K562 (cell line): ENCODE data around the gene PITPNM1. TPM values are rescaled to one million over a fixed set of nuclear protein-coding genes. Genes with fewer than 3 reads are reported as not detected.
A peak's percentile ranks its signal among the peaks of the same experiment; 100 is the strongest.

Source experiments
- ATAC-seq: fragments of 200-7000 bp; cut with Tn5 transposase; 3 replicates; pipeline ENCODE4 v1.9.1; 2020; ENCODE audit warnings: moderate library complexity
- BruUV-seq: library from RNA; stranded (reverse); fragments of 400-500 nt; replicated peaks from 2 replicates; lab custom pipeline; 2021; lab: Mats Ljungman, UMichigan
- CTCF ChIA-PET: fragments of 300-600 bp; formaldehyde crosslinking; extraction: SDS; loops from one replicate; lab custom pipeline; 2021; ENCODE audit warnings: low intra/inter-chr PET ratio; lab: Yijun Ruan, JAX
- POLR2A ChIA-PET: fragments of 300-600, 350-650 bp; sonication (Branson Sonifier 250); formaldehyde crosslinking; extraction: SDS; loops from one replicate; lab custom pipeline; 2021; ENCODE audit warnings: antibody characterized with exemption, inconsistent platforms; lab: Yijun Ruan, JAX
- DNase-seq, 4 experiments: peaks; one replicate each; pipeline versions ENCODE4 v3.0.0 to v3.0.0-alpha.2; 2011 to 2018; ENCODE audit warnings: low spot score in 3 of 4, mixed read lengths in 3 of 4; ENCODE audit errors: extremely low read depth in 1 of 4
- FAIRE-seq: peaks from 2 replicates; lab custom pipeline; 2011; peaks lifted over from hg19 to GRCh38; lab: Jason Lieb, UNC
- H2AFZ ChIP-seq: 2 replicates; pipeline ENCODE4 v1.6.0; 2011; ENCODE audit warnings: low read depth, low read length, control low read depth, inconsistent platforms
- H3K27ac ChIP-seq: fragments of 200-600 bp; 3 replicates; pipeline ENCODE4 v1.8.0; 2011; ENCODE audit warnings: low read depth, mild to moderate bottlenecking, control low read depth, inconsistent platforms, low read length, moderate library complexity, mixed read lengths; ENCODE audit errors: extremely low read depth
- H3K27me3 ChIP-seq, 2 experiments: fragments of 300-600 bp in 1 of 2; 2 replicates in 1 of 2; 3 replicates in 1 of 2; pipeline versions ENCODE4 v1.6.0 to v1.8.0; 2011; ENCODE audit warnings: inconsistent platforms in 2 of 2, low read length in 2 of 2, mild to moderate bottlenecking in 1 of 2, mixed read lengths in 1 of 2, moderate library complexity in 1 of 2; ENCODE audit not compliant: control insufficient read depth in 2 of 2, insufficient read depth in 2 of 2
- H3K36me3 ChIP-seq: fragments of 300-600 bp; 3 replicates; pipeline ENCODE4 v1.8.0; 2011; ENCODE audit warnings: mild to moderate bottlenecking, low read length, inconsistent platforms; ENCODE audit not compliant: control insufficient read depth, insufficient read depth
- H3K4me1 ChIP-seq, 2 experiments: fragments of 200-600 bp in 1 of 2; replicated peaks in 1 of 2; 2 replicates in 1 of 2; 3 replicates in 1 of 2; pipeline versions ENCODE4 v1.5.1 to v1.8.0; 2011; ENCODE audit warnings: inconsistent platforms in 2 of 2, low read length in 2 of 2, mild to moderate bottlenecking in 1 of 2, mixed read lengths in 1 of 2, moderate library complexity in 1 of 2; ENCODE audit not compliant: control insufficient read depth in 2 of 2, insufficient read depth in 2 of 2
- H3K4me2 ChIP-seq: 2 replicates; pipeline ENCODE4 v1.6.1; 2011; ENCODE audit warnings: low read length, control low read depth, inconsistent platforms, mixed read lengths; ENCODE audit not compliant: insufficient read depth
- H3K4me3 ChIP-seq: fragments of 200-600 bp; sonication (generic), shearing (Covaris generic); 2 replicates; pipeline ENCODE4 v1.5.1; 2016; ENCODE audit warnings: control low read depth, inconsistent platforms
- H3K79me2 ChIP-seq: fragments of 200-600 bp; 3 replicates; pipeline ENCODE4 v1.8.0; 2011; ENCODE audit warnings: low read length, inconsistent platforms; ENCODE audit not compliant: control insufficient read depth, insufficient read depth
- H3K9ac ChIP-seq, 2 experiments: 2 replicates each; pipeline versions ENCODE4 v1.6.0 to v1.6.1; 2011; ENCODE audit warnings: low read depth in 2 of 2, low read length in 2 of 2, control low read depth in 1 of 2, inconsistent platforms in 1 of 2, mild to moderate bottlenecking in 1 of 2, mixed read lengths in 1 of 2; ENCODE audit not compliant: insufficient read depth in 1 of 2
- H3K9me1 ChIP-seq: one replicate; pipeline ENCODE4 v1.6.0; 2011; ENCODE audit warnings: inconsistent platforms, mild to moderate bottlenecking, low read length, moderate library complexity; ENCODE audit not compliant: control insufficient read depth, insufficient read depth
- H3K9me3 ChIP-seq: replicated peaks from 2 replicates; pipeline ENCODE4 v1.5.1; 2011; ENCODE audit warnings: low read depth, low read length, inconsistent platforms; ENCODE audit not compliant: control insufficient read depth, insufficient read depth
- H4K20me1 ChIP-seq: replicated peaks from 2 replicates; pipeline ENCODE4 v1.6.1; 2011; ENCODE audit warnings: low read length, inconsistent platforms, mixed read lengths; ENCODE audit not compliant: control insufficient read depth, insufficient read depth
- HNRNPL ChIP-seq: fragments of 200-400 bp; formaldehyde crosslinking; IDR thresholded peaks from 2 replicates; pipeline ENCODE4 v1.6.1; 2017; ENCODE audit warnings: low read depth, mild to moderate bottlenecking, low read length
- NUFIP1 ChIP-seq: fragments of 450-650 bp; IDR thresholded peaks from 2 replicates; pipeline ENCODE4 v1.6.1; 2018; ENCODE audit not compliant: partially characterized antibody
- WGBS: fragments of 100-300 bp; shearing (Covaris generic); methylation state at CpG from one replicate; pipeline ENCODE4 v1.1.6; 2016; ENCODE audit warnings: low coverage, mixed read lengths; ENCODE audit not compliant: insufficient coverage; ENCODE audit errors: missing lambda C conversion rate; 5-methylcytosine and 5-hydroxymethylcytosine counted together
- in situ Hi-C: fragments of 300-500 bp; cut with MboI; formaldehyde crosslinking; loops from 4 replicates; pipeline ENCODE4 v1.15.0; 2018; ENCODE audit warnings: inconsistent platforms, mixed read lengths
- intact Hi-C: fragments of 100-400 bp; cut with micrococcal nuclease; formaldehyde crosslinking; loops from 2 replicates; pipeline ENCODE4 v1.14.2; 2022
- polyA plus RNA-seq, 8 experiments: library from polyadenylated mRNA; depleted of rRNA in 4 of 8; stranded (reverse) in 5 of 8; unstranded in 3 of 8; fragments of >200 nt; fragmentation: Nextera tagmentation in 2 of 8; fragmentation: Illumina TruSeq in 1 of 8; extraction: Ambion mirVana in 2 of 8; extraction: Trizol in 1 of 8; gene quantifications; 2 replicates each; pipeline versions ENCODE4 v1.2.1 to v1.2.3, GENCODE V29; 2011 to 2014; ENCODE audit warnings: inconsistent platforms in 1 of 8, missing spikeins in 1 of 8
- total RNA-seq, 7 experiments: library from RNA; depleted of rRNA in 6 of 7; stranded (reverse); fragments of >200 nt in 6 of 7; fragmentation: Illumina TruSeq in 2 of 7; extraction: Trizol in 2 of 7; gene quantifications; 2 replicates each; pipeline versions ENCODE4 v1.2.1 to v1.2.3, GENCODE V29; 2011 to 2021; ENCODE audit warnings: low replicate concordance in 1 of 7

PITPNM1 gene
- total and polyA plus RNA-seq, 9 of the 15 experiments (the other 6 are each of a cell fraction or from before 2014, with no cell fraction given) = 0.11 to 53.7 (median 16.0) TPM

DNA sequence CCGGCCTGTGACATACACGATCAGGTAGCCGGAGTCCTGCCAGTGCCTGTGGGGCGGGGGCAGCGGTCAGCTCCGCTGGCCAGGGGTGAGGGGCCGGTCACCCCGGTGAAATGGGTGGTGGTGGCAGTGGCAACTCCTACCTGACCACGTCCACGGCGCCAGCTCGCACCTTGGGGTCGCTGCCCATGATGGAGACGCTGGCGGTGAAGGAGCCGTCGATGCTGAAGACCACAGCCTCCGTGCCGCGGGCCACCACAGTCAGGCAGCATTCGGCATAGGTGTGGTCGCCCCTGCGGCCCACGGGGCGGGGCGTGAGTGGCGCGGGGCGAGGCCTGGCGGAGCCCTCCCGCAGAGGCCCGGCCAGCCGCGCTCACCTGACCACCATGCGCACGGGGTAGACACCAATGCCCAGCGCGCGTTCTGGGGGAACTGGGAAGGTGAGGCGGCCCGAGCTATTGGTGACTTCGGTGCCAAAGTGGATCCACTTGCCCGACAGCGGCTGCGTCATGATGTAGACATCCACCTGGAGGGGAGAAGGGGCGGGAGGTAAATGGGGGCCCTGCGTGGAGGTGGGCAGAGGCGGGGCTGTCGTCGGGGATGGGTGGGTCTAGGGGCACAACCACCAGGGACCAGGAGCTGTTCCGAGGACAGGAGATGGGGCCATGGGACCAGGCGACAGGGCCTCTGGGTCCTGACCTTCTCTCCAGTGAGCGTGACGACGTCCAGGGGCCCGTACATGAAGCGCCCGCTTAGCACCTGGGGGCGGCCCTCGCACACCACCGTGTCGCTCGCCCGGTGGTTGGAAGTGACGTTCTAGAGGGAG lies 11.4 kb downstream of the PITPNM1 start:
- no peak overlapping the region for H3K4me2 ChIP-seq
- no peaks in the 10 kb centered on the region for H4K20me1 ChIP-seq
- BruUV-seq = no TSS peak
- no peak overlapping the region for H3K27ac ChIP-seq
- no peak overlapping the region for H3K4me3 ChIP-seq
- H2AFZ ChIP-seq = no peak overlapping the region
- 97% methylated on average over 34 of the region's 65 CpGs for WGBS
- H3K9me1 ChIP-seq = no peaks in the 10 kb centered on the region
- no peaks in the 10 kb centered on the region for H3K9me3 ChIP-seq
- no peak for ATAC-seq
- intact Hi-C loops (no loop called here), in situ Hi-C loops (no loop called here)
- peaks cover 0 to 79% of the 10 kb centered on the region in 2 experiments; a peak in 2 of 5 replicates for H3K4me1 ChIP-seq
- CTCF ChIA-PET = no interaction called here
- H3K9ac ChIP-seq = no peak overlapping the region
- no peaks in the 10 kb centered on the region for H3K79me2 ChIP-seq
- no peak for DNase-seq
- TF ChIP-seq HNRNPL = 0 out of 2 replicates have a peak, but pooled peaks have one; percentile 25
- TF ChIP-seq NUFIP1 = no peak
- TF ChIP-seq, all 486 proteins: peak for 1
- no peak for FAIRE-seq
- POLR2A ChIA-PET = interaction anchor here (1.1 kb wide), 1 partner anchor 100 kb away, joined by 3 read pairs; no protein-coding TSS in a partner anchor
- no peaks in the 10 kb centered on the region for H3K27me3 ChIP-seq
- peaks cover 95% of the 10 kb centered on the region; the same call in 2 of the 3 replicates for H3K36me3 ChIP-seq
